ENCODE measurements around the gene GALNT3. TPM values are rescaled to one million over a fixed set of nuclear protein-coding genes. Genes with fewer than 3 reads are reported as not detected.

GALNT3 gene
- total RNA-seq, 1 donor from 2014 or later = 27.8 TPM

GRCh38 chr2:165810418-165810817 lies 16.4 kb upstream of the GALNT3 start:
- intact Hi-C loops (cut with DNase I) = no loop called here

DNA sequence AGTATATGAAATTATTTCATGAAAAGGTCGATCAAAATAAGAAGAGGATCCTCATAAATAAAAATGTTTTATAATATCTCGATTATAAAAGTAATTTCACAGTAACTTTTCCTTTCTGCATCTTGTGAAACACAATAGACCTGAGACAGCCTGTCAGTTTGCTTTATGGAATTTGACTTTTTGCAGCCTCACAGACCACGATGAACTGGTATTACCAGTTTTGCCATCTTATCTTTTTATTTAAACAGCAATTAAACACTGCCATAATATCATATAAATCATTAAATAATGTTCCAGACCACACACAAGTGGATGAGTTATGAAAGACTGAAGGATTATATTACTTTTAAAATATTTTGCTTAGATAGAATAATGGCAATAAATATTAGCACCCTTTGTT lies 10.7 kb upstream of the GALNT3 start:
- Histone ChIP-seq H3K27ac (no peak overlapping the region), H3K9me3 (no peaks in the 10 kb centered on the region), H3K4me1 (no peaks in the 10 kb centered on the region), H3K4me3 (no peak overlapping the region), H3K36me3 (no peaks in the 10 kb centered on the region), H3K27me3 (ENCODE audit: low read depth) (no peaks in the 10 kb centered on the region)
- no peak for DNase-seq
- intact Hi-C loops (cut with DNase I) = no loop called here
- TF ChIP-seq, protein P1, sequence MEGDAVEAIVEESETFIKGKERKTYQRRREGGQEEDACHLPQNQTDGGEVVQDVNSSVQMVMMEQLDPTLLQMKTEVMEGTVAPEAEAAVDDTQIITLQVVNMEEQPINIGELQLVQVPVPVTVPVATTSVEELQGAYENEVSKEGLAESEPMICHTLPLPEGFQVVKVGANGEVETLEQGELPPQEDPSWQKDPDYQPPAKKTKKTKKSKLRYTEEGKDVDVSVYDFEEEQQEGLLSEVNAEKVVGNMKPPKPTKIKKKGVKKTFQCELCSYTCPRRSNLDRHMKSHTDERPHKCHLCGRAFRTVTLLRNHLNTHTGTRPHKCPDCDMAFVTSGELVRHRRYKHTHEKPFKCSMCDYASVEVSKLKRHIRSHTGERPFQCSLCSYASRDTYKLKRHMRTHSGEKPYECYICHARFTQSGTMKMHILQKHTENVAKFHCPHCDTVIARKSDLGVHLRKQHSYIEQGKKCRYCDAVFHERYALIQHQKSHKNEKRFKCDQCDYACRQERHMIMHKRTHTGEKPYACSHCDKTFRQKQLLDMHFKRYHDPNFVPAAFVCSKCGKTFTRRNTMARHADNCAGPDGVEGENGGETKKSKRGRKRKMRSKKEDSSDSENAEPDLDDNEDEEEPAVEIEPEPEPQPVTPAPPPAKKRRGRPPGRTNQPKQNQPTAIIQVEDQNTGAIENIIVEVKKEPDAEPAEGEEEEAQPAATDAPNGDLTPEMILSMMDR (IDR thresholded peaks at IDR 0.05) = no peak
- ATAC-seq = peak in 1 of 2 donors; percentile 54

More at GRCh38 chr2:165810418-165810817, 16.4 kb upstream of the GALNT3 start:
- DNase-seq = no peak
- no peak overlapping the region for H3K4me3 ChIP-seq
- no peaks in the 10 kb centered on the region for H3K36me3 ChIP-seq
- H3K27me3 ChIP-seq (ENCODE audit: low read depth) = no peaks in the 10 kb centered on the region
- no peaks in the 10 kb centered on the region for H3K9me3 ChIP-seq
- ATAC-seq = no peak
- no peak overlapping the region for H3K27ac ChIP-seq
- no peaks in the 10 kb centered on the region for H3K4me1 ChIP-seq
- TF ChIP-seq, protein P1 (IDR thresholded peaks at IDR 0.05) = no peak

DNA sequence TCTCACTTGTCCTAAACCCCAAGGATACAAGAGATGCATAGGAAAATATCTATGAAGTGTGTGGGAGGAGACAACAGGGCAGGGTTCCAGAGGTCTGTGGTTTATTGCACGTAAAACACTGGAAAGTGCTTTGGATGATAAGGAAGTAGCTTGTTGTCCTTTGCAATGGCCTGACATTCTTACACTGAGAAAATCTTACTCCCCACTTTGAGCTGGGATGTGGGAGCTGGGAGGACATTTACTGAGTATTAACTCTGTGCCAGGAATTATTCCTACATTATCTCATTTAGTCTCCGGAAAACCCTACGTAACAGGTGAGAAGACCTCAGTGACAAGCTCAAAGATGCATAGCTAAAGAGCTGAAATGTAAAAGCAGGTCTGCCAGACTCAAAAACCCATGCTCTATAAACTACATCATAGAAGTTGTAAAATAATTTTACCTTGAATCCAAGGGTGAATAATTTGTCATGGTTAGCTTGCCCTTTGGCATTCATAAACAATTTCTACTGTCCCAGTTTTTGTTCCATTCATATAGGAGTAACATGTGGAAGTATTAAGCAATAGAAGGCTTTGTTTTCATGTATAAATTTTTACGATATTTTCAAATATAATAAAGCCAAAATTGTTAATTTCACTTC lies 9.2 kb upstream of the GALNT3 start:
- no peaks in the 10 kb centered on the region for H3K36me3 ChIP-seq
- H3K27me3 ChIP-seq (ENCODE audit: low read depth) = no peaks in the 10 kb centered on the region
- ATAC-seq (no peak), DNase-seq (no peak)
- H3K4me1 ChIP-seq = no peaks in the 10 kb centered on the region
- H3K9me3 ChIP-seq = no peaks in the 10 kb centered on the region
- intact Hi-C loops (cut with DNase I) = no loop called here
- H3K4me3 ChIP-seq = no peak overlapping the region
- no peak overlapping the region for H3K27ac ChIP-seq
- TF ChIP-seq, protein P1 (IDR thresholded peaks at IDR 0.05) = no peak

- Histone ChIP-seq H3K27me3 (ENCODE audit: low read depth) (no peaks in the 10 kb centered on the region), H3K4me3 (no peak overlapping the region), H3K36me3 (no peaks in the 10 kb centered on the region), H3K9me3 (no peaks in the 10 kb centered on the region), H3K4me1 (no peaks in the 10 kb centered on the region), H3K27ac (no peak overlapping the region)
- ATAC-seq (no peak), DNase-seq (no peak)
- intact Hi-C loops (cut with DNase I) = no loop called here
- TF ChIP-seq, protein P1 (IDR thresholded peaks at IDR 0.05) = no peak
Measured at GRCh38 chr2:165801176-165801575, 7.1 kb upstream of the GALNT3 start.

GRCh38 chr2:165796819-165797530 lies 2.9 kb upstream of the GALNT3 start:
- Histone ChIP-seq H3K27me3 (ENCODE audit: low read depth) (no peaks in the 10 kb centered on the region), H3K9me3 (no peaks in the 10 kb centered on the region), H3K4me1 (peaks cover 22% of the 10 kb centered on the region), H3K27ac (no peak overlapping the region), H3K4me3 (no peak overlapping the region), H3K36me3 (no peaks in the 10 kb centered on the region)
- TF ChIP-seq, protein P1 (IDR thresholded peaks at IDR 0.05) = no peak
- ATAC-seq (no peak), DNase-seq (no peak)
- intact Hi-C loops (cut with DNase I) = no loop called here

All from lower lobe of right lung (tissue), 2 donors.